ENCODE data around the gene TIAM2. TPM values are rescaled to one million over a fixed set of nuclear protein-coding genes. Genes with fewer than 3 reads are reported as not detected.
A peak's percentile ranks its signal among the peaks of the same experiment; 100 is the strongest.
"Not testable (repeated sequence)": the region's sequence is repeated elsewhere in the genome, so short reads cannot be mapped to it uniquely, and the experiment has no call there.

TIAM2 gene
- 1 to 10 TPM; 8.9 to 9.3 TPM for total RNA-seq
- long read RNA-seq, partial matches to known transcripts, result 0 of 5 reads
- long read RNA-seq, other reads (novel, unspliced or antisense), result 4 of 5 reads

DNA sequence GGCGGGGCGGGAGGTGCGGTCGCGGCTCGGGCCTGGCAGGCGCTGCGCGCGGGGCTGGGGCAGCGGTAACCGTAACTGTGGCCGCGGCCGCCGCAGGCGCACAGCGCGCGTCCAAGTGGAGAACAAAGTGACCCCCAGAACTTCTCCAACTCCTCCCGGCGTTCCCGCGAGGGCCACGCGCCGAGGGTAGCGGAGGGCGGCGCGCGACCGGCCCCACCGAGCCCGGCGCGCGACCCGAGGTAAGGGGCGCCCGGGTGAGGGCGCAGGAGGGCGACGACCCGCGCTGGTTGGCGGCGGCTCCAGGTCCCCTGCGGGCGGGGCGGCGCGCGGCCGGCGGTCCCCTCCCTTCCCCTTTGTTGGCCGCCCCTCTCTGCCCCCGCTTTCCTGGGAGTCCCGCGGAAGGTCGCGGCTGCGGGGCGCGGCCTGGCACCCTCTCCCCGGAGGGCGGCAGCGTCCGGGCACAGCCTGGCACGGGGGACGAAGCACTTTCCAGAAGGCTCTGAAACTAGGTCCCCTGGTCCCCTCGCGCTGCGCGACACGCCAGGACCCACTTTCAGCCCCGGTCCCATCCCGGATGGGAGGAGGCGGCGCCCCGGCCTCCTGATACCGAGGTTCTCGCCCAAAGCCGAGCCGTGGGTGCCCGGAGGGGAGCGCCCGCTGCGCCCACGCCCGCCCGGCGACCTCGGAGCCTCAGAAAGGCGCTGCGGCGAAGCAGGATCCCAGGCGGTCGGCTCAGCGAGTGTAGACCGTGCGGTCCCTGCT is at the start of gene TIAM2:
Gene TIAM2, plus strand, starts transcription at position 62 of the 762 bp plus-strand sequence. CDS start 133,909 bp downstream, outside the sequence.
- DNase-seq (peak; percentile 45), ATAC-seq (peak; percentile 79 to 86)
- intact Hi-C loops (cut with DNase I), result no loop called here

DNA sequence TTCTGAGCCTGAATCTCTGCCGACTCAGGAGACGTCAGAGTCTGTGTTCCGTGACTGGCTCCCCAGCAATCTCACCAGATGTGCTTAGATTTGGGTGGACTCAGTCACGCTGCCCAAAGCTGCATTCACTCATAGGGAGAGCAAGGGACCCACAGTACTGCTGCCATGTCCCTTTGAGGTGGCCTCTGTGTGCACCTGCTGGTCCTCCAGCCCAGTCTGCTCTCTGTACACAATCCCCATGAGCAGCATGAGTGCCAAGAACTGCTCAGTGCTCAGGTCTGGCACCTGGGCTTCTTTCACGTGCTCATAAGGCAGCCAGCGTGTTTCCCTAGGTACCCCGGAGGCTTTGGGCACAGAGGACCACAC is 44.2 kb upstream of the TIAM2 start:
- intact Hi-C loops (cut with DNase I), result no loop called here
- DNase-seq, result no peak
- no peak for ATAC-seq

DNA sequence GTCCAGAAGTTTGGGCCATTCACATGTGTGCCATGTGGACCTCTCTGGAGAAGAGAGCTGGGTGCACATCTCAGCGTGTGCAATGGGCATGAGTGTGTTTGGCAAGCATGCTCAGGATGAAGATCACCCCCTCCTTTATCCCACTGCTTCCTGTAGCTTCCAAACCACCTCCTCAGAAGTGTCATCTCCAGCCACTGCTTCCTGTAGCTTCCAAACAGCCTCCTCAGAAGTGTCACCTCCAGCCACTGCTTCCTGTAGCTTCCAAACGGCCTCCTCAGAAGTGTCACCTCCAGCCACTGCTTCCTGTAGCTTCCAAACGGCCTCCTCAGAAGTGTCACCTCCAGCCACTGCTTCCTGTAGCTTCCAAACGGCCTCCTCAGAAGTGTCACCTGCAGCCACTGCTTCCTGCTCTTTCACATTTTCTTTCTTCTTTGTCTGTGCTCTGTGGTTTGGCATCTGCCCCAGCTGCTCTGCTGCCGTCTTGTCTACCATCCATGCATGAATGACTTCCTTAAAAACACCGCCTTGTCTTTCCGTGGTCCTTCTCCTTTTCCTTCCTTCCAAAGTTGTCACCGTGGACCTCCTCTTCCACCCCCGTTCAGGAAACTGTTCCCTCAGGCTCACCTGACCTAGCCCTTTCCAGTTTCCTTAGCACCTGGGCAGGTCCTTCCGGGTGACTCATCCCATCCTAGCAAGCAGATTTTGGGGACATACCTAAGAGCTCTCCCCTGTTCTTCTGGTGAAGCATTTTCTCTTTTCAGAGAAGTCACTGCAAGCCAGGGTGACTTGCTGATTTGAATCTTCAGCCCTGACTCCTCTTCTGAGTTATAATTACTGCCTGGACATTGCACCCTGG is 43.5 kb upstream of the TIAM2 start:
- intact Hi-C loops (cut with DNase I), result no loop called here
- DNase-seq (no peak), ATAC-seq (no peak)

DNA sequence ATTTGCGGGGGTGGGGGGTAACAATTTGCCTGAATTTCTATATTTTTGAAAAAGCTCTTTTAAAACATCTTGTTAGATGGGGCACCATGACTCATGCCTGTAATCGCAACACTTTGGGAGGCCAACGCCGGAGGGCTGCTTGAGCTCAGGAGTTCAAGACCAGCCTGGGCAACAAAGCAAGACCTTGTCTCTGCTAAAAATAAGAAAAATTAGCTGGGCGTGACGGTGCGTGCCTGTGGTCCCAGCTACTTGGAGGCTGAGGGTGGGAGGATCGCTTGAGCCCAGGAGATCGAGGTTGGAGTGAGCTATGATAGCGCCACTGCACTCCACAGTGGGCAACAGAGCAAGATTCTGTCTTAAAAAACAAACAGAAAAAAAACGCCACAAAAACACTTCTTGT is 41.5 kb upstream of the TIAM2 start:
- no peak for ATAC-seq
- intact Hi-C loops (cut with DNase I), result no loop called here
- DNase-seq, result no peak

DNA sequence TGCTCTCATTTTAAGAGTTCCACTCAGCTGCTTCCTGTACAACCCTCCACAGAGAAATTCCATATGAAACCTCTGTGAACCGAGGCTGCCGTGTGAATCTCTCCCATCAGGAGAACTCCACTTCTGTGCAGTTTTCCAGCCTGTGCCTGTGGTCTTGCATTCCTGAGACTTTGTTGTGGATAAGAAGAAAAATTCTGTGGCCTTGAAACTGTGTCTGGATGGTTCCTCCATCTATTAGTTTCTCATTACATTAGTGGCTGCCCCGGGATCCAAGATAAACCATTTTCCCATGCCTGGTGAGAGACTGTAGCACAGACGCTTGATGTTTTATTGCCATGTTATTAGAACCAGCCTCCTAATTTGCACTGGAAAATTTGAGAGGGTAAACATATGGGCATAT is 40.8 kb upstream of the TIAM2 start:
- ATAC-seq (no peak), DNase-seq (no peak)
- intact Hi-C loops (cut with DNase I), result no loop called here

DNA sequence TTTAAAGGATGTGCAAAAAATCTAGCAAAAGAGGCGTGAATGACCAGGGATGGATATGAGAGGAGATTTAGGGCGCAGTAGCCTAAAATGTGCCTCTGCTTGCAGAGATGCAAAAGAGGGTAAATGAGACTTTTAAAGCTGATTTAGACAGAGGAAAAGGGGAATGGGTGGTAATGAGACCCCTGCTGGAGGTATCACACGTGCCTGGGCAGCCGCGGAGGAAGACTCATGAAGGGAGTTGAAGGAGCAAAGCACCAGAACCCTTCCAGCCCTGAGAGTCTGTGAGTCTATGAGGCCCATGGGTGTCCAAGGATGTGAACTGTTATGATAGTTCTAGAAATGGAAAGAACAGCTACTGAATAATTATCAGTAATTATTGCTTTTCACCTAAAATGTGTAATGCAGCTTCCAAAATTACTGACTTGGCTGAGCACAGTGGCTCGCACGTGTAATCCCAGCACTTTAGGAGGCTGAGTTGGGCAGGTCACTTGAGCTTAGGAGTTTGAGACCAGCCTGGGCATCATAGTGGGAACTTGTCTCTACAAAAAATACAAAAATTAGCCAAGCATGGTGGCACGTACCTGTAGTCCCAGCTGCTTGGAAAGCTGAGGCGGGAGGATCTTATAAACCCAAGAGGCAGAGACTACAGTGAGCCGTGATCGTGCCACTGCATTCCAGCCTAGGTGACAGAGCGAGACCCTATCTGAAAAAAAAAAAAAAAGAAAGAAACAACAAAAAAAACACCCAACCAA is 38.2 kb upstream of the TIAM2 start:
- DNase-seq (no peak), ATAC-seq (no peak)
- intact Hi-C loops (cut with DNase I), result no loop called here

DNA sequence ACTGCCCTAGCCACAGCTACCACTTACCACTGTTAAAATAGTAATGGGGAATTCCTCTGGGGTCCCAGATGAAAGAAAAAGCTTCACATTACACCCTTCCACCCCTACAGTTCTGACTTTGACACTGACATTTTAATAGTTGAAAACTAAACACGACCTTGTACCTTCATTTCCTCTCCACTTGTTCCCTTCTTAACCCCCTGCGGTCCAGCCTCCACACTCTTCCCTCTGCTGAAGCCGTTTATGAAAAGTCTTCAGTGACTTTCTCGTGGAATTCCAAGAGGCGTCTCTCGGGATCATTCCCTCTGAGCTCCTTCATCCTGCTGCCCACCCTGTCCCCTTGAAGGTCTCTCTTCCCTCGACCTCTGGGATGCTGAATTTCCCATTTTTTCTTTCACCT is 36.6 kb upstream of the TIAM2 start:
- intact Hi-C loops (cut with DNase I), result no loop called here
- no peak for ATAC-seq
- no peak for DNase-seq

DNA sequence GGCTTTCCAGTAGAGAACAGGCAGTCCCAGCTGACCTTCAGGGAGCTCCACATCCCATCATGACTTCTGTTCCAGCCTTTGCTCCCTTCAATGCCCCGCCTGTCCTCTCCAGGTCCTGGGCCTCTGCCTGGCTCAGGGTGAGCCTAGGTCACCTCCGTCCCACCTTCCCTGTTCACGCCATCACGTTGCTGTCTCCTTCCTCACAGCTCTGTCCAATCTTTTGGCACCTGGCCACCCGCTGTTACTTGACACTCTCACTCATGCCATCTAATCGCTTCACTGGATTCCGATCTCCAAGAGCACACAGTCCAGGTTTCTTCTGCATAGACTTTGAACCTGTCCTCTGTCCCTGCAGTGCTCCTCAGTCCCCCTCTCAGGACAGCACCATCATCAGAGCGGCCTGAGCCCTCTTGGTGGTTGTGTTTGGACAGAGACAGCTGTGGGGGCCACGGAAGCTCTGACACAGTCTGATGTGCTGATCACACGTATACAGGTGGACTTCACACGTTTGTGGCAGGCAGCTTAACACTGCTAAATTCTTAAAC is 34.7 kb upstream of the TIAM2 start:
- ATAC-seq (peak; percentile 55 to 82), DNase-seq (peak; percentile 44)
- intact Hi-C loops (cut with DNase I), result no loop called here

DNA sequence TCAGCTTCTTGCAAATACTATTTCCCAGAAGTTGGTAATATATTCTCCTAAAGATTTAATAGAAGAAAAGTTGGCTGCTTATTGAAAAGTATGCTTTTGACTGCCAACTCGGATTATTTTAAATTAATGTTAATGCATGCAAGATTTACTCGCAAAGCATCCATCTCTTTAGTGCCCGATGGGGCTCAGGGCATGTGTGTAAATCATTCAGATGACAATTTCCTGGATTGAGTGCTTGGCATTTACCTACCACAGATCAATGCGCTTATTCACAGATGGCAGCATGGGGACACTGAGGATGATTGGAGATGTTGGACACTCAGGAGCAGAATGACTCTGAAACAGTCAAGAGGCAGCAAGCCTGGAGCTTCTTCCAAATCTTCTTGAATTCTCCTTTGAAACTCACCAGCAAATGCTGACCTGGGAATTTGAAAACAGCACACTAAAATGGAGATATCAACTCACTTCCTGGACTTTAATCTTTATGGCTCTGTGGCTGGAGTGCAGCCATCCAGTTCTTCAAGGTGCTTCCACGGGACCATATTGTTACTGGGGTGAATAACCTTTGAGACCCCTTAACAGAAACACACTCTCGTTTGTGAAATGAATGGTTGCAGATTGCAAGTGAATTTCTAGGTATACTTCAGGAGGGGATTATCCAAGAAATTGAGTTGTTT is 34.1 kb upstream of the TIAM2 start:
- intact Hi-C loops (cut with DNase I), result no loop called here
- ATAC-seq, result no peak
- DNase-seq, result no peak

DNA sequence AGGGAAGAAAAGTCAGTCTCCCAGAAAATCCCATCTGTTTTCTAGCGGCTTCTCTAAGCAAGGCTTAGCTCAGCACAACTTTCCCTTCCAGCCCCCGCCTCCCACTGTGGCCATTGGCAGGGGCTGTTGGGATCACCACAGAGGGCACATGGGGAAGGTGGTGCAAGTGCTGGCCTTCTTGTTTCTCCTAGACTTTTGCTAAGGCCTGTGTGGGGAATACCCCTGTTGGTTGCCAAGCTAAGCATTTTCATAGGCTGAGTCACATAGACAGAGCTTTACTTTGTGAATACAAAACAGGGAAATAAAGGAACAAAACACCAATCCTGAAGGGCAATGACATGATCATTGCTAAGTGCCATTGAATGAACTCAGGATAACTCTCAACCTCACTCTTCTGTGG is 32.4 kb upstream of the TIAM2 start:
- no peak for DNase-seq
- intact Hi-C loops (cut with DNase I), result no loop called here
- ATAC-seq, result peak in 1 of 2 donors; percentile 43

DNA sequence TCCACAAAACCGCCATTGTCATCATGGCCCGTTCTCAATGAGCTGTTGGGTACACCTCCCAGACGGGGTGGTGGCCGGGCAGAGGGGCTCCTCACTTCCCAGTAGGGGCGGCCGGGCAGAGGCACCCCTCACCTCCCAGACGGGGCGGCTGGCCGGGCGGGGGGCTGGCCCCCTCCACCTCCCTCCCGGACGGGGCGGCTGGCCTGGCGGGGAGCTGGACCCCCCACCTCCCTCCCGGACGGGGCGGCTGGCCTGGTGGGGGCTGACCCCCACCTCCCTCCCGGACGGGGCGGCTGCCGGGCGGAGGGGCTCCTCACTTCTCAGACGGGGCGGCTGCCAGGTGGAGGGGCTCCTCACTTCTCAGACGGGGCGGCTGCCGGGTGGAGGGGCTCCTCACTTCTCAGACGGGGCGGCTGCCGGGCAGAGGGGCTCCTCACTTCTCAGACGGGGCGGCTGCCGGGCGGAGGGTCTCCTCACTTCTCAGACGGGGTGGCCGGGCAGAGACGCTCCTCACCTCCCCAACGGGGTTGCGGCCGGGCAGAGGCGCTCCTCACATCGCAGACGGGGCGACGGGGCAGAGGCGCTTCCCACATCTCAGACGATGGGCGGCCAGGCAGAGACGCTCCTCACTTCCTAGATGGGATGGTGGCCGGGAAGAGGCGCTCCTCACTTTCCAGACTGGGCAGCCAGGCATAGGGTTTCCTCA is 28.9 kb upstream of the TIAM2 start:
- intact Hi-C loops (cut with DNase I); ATAC-seq: not testable (repeated sequence)

DNA sequence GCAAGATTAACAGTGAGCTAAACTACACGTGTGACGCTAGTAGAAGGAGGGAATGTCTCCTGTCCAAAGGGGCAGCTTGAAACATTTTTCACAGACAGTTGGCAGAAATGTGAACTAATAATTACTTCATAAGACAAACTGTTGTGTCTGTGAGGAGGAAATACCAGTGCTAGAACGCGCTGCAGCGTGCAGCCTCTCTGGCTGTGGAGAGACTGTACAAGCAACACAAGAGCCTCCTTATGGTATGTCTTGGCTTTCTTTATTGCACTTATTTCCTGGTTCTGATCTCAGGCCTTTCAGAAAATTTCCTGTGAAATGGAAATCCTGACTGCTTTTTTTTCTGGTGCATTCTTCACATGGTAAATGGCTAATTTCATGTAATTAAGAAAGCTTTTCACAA is 25.3 kb upstream of the TIAM2 start:
- ATAC-seq (no peak), DNase-seq (no peak)
- intact Hi-C loops (cut with DNase I), result no loop called here

More for the DNA sequence above, 28.9 kb upstream of the TIAM2 start:
- not testable (repeated sequence) for DNase-seq

DNA sequence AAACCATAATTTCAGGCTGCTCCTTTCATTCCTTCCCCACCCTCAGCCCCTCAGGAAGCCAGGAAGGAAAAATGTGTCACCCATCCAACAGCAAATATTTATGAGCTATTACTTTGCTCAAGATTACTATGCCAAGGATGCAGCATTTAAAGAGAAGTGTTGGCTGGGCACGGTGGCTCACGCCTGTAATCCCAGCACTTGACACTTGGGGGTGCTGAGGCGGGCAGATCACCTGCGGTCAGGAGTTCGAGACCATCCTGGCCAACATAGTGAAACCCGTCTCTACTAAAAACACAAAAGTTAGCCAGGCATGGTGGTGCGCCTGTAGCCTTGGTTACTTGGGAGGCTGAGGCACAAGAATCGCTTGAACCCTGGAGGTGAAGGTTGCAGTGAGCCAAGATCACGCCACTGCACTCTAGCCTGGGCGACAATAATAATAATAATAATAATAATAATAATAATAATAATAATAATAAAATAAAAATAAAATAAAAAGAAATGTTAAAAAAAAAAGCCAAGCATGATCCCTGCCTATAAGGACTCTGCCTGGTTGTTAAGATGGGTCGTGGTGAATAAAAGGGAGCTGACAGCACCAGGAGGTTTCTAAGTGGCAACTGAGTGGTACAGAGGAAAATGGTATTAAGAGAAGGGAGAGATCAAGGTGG is 20.5 kb upstream of the TIAM2 start:
- no peak for ATAC-seq
- intact Hi-C loops (cut with DNase I), result no loop called here
- no peak for DNase-seq

DNA sequence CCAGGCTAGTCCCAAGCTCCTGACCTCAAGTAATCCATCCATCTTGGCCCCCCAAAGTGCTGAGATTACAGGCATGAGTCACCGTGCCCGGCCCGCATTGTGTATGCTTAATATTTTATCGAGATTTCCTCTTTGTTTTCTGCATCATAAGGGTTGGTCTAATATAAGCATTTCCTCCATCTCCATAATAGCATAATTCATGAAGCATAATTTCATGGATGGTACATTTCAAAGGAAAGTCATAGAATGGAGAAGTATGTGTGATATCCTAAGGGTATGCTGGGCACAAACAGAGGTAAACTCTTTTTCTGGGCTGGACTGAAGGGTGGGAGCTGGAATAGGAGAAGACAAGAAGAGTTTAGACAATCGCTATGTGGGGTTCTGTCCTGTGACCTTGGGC is 17.5 kb upstream of the TIAM2 start:
- ATAC-seq (no peak), DNase-seq (no peak)
- intact Hi-C loops (cut with DNase I), result no loop called here

DNA sequence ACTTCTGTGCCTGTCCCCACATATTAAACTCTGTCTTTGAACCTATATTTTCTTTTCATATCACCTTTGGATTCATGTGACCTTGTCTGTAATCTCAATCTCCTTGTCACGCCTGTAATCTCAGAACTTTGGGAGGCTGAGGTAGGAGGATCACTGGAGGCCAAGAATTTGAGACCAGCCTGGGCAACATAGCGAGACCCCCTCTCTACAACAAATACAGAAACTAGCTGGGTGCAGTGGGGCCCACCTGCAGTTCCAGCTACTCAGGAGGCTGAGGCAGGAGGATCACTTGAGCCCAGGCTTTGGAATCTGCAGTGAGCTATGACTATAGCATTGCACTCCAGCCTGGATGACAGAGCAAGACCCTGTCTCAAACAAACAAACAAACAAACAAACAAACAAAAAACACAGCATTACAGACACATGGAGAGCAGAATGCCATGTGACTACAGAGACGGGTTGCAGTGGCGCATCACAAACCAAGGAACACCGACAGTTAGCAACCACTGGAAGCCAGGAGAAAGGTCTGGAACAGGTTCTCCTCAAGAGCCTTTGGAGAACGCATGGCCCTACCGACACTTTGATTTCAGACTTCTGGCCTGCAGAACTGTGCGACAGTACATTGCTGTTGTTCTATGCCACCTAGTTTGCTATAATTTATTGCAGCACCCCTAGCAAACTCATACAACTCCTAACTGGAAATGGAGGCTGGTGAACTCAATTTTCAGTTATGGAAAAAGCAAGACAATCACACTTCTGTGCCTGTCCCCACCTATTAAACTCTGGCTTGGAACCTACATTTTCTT is 14.6 kb upstream of the TIAM2 start:
- intact Hi-C loops (cut with DNase I), result no loop called here
- no peak for DNase-seq
- ATAC-seq, result no peak

DNA sequence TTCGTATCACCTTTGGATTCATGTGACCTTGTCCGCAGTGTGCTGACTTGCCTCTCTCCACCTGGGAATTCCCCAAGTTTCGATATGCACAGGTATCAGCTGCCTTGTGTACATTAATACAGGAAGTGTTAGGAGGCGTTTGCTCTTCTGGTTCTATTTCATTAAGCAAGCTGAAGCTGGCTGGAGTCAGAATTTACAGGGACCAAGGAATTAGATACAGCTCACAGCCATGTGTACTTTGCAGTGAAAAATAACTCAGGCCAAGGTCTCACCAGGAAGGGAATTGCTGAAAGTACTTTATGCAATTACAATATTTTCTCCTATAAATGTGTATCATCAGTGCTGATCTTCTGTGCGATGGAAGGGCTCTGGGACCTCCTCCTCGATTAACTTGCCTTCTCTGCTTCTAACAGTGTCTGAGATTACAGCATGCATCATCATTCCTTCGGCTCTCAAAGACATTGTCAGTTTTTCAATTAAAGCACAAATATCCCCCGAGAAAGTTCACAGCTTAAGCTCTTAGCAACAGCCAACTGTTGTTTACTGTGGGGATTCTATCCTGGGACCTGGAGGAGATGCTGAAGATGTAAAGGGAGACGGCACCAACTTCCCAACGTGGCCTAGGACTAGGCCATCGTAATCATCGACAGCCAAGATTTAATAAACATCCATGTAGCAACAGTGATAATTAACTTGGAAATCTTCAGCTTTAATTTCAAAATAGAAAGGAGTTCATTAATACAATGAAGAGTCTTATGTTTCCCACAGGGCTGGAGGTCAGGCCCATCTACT is 13.8 kb upstream of the TIAM2 start:
- DNase-seq (no peak), ATAC-seq (no peak)
- intact Hi-C loops (cut with DNase I), result no loop called here
